ENCODE data around the gene TSSK6.

DNA sequence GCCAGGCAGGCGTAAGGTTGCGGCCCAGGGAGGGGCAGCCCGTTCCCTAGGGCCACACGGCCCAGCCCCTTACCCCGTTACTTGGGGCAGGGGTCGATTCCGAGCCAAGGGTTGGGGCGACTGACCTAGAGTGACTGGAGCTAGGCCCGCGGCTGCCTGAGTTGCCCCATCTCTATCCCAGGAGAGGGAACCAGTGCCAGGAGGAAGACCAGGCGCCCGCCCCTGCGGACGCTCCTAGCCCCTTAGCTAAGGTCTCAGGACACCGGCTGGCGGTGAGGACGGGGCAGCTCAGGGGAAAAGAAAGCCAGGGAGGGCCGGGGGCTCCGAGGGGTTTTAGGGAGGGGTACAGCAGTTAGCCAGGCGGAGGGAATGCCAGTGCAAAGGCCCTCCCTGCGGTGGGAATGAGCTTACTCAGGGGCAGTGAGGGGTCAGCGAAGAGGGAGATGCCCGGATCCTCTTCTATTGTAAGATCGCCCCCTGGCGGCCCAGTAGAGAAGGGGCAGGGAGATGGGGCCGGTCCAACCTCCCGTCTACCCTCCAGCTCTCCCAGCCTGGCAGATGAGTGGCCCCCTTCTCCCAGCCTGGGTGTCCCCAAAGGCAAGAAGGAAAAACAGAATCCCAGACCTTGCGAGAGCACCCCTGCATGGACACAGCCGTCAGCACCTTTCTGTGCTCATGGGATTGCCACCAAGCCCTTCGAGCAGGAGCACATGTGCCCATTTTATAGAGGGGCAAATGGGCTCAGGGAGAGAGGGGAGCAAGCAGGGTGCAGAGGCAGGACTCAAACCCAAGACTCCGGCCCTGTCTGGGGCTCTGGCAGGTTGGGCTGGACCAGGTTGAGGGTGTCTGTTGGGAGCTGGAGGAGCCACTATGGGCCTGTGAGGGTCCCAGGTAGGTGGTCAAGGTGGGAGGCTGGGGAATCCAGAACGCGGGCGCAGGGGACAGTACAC lies 39.0 kb upstream of the TSSK6 start:
- TF ChIP-seq, protein P1, sequence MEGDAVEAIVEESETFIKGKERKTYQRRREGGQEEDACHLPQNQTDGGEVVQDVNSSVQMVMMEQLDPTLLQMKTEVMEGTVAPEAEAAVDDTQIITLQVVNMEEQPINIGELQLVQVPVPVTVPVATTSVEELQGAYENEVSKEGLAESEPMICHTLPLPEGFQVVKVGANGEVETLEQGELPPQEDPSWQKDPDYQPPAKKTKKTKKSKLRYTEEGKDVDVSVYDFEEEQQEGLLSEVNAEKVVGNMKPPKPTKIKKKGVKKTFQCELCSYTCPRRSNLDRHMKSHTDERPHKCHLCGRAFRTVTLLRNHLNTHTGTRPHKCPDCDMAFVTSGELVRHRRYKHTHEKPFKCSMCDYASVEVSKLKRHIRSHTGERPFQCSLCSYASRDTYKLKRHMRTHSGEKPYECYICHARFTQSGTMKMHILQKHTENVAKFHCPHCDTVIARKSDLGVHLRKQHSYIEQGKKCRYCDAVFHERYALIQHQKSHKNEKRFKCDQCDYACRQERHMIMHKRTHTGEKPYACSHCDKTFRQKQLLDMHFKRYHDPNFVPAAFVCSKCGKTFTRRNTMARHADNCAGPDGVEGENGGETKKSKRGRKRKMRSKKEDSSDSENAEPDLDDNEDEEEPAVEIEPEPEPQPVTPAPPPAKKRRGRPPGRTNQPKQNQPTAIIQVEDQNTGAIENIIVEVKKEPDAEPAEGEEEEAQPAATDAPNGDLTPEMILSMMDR (conservative IDR thresholded peaks at IDR 0.05; ENCODE audit: low read depth in 2 of 2), result peak; percentile 71 to 85
- TF ChIP-seq EZH2 (IDR thresholded peaks at IDR 0.05; ENCODE audit: low read depth, unreplicated experiment), result no peak
- no peak for TF ChIP-seq EZH2phosphoT487 (IDR thresholded peaks at IDR 0.05; ENCODE audit: unreplicated experiment)
- TF ChIP-seq POLR2AphosphoS5 (IDR thresholded peaks at IDR 0.05; ENCODE audit: low read depth), result no peak
- TF ChIP-seq JUNB (IDR thresholded peaks at IDR 0.05; ENCODE audit: unreplicated experiment), result no peak
- TF ChIP-seq ZNF114 (CRISPR knock-in tag; IDR thresholded peaks at IDR 0.05), result no peak
- TF ChIP-seq, protein P2, sequence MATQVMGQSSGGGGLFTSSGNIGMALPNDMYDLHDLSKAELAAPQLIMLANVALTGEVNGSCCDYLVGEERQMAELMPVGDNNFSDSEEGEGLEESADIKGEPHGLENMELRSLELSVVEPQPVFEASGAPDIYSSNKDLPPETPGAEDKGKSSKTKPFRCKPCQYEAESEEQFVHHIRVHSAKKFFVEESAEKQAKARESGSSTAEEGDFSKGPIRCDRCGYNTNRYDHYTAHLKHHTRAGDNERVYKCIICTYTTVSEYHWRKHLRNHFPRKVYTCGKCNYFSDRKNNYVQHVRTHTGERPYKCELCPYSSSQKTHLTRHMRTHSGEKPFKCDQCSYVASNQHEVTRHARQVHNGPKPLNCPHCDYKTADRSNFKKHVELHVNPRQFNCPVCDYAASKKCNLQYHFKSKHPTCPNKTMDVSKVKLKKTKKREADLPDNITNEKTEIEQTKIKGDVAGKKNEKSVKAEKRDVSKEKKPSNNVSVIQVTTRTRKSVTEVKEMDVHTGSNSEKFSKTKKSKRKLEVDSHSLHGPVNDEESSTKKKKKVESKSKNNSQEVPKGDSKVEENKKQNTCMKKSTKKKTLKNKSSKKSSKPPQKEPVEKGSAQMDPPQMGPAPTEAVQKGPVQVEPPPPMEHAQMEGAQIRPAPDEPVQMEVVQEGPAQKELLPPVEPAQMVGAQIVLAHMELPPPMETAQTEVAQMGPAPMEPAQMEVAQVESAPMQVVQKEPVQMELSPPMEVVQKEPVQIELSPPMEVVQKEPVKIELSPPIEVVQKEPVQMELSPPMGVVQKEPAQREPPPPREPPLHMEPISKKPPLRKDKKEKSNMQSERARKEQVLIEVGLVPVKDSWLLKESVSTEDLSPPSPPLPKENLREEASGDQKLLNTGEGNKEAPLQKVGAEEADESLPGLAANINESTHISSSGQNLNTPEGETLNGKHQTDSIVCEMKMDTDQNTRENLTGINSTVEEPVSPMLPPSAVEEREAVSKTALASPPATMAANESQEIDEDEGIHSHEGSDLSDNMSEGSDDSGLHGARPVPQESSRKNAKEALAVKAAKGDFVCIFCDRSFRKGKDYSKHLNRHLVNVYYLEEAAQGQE (IDR thresholded peaks at IDR 0.05; ENCODE audit: unreplicated experiment), result no peak
- no peak for TF ChIP-seq NANOG (IDR thresholded peaks at IDR 0.05; ENCODE audit: borderline replicate concordance)
- TF ChIP-seq, protein P3, sequence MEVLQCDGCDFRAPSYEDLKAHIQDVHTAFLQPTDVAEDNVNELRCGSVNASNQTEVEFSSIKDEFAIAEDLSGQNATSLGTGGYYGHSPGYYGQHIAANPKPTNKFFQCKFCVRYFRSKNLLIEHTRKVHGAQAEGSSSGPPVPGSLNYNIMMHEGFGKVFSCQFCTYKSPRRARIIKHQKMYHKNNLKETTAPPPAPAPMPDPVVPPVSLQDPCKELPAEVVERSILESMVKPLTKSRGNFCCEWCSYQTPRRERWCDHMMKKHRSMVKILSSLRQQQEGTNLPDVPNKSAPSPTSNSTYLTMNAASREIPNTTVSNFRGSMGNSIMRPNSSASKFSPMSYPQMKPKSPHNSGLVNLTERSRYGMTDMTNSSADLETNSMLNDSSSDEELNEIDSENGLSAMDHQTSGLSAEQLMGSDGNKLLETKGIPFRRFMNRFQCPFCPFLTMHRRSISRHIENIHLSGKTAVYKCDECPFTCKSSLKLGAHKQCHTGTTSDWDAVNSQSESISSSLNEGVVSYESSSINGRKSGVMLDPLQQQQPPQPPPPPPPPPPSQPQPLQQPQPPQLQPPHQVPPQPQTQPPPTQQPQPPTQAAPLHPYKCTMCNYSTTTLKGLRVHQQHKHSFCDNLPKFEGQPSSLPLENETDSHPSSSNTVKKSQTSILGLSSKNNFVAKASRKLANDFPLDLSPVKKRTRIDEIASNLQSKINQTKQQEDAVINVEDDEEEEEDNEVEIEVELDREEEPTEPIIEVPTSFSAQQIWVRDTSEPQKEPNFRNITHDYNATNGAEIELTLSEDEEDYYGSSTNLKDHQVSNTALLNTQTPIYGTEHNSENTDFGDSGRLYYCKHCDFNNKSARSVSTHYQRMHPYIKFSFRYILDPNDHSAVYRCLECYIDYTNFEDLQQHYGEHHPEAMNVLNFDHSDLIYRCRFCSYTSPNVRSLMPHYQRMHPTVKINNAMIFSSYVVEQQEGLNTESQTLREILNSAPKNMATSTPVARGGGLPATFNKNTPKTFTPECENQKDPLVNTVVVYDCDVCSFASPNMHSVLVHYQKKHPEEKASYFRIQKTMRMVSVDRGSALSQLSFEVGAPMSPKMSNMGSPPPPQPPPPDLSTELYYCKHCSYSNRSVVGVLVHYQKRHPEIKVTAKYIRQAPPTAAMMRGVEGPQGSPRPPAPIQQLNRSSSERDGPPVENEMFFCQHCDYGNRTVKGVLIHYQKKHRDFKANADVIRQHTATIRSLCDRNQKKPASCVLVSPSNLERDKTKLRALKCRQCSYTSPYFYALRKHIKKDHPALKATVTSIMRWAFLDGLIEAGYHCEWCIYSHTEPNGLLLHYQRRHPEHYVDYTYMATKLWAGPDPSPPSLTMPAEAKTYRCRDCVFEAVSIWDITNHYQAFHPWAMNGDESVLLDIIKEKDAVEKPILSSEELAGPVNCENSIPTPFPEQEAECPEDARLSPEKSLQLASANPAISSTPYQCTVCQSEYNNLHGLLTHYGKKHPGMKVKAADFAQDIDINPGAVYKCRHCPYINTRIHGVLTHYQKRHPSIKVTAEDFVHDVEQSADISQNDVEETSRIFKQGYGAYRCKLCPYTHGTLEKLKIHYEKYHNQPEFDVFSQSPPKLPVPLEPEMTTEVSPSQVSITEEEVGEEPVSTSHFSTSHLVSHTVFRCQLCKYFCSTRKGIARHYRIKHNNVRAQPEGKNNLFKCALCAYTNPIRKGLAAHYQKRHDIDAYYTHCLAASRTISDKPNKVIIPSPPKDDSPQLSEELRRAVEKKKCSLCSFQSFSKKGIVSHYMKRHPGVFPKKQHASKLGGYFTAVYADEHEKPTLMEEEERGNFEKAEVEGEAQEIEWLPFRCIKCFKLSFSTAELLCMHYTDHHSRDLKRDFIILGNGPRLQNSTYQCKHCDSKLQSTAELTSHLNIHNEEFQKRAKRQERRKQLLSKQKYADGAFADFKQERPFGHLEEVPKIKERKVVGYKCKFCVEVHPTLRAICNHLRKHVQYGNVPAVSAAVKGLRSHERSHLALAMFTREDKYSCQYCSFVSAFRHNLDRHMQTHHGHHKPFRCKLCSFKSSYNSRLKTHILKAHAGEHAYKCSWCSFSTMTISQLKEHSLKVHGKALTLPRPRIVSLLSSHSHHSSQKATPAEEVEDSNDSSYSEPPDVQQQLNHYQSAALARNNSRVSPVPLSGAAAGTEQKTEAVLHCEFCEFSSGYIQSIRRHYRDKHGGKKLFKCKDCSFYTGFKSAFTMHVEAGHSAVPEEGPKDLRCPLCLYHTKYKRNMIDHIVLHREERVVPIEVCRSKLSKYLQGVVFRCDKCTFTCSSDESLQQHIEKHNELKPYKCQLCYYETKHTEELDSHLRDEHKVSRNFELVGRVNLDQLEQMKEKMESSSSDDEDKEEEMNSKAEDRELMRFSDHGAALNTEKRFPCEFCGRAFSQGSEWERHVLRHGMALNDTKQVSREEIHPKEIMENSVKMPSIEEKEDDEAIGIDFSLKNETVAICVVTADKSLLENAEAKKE (CRISPR knock-in tag; IDR thresholded peaks at IDR 0.05), result no peak
- TF ChIP-seq, protein P4, sequence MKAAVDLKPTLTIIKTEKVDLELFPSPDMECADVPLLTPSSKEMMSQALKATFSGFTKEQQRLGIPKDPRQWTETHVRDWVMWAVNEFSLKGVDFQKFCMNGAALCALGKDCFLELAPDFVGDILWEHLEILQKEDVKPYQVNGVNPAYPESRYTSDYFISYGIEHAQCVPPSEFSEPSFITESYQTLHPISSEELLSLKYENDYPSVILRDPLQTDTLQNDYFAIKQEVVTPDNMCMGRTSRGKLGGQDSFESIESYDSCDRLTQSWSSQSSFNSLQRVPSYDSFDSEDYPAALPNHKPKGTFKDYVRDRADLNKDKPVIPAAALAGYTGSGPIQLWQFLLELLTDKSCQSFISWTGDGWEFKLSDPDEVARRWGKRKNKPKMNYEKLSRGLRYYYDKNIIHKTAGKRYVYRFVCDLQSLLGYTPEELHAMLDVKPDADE (IDR thresholded peaks at IDR 0.05), result no peak
- no peak for TF ChIP-seq CREB1 (CRISPR knock-in tag; IDR thresholded peaks at IDR 0.05; ENCODE audit: low read depth)
- no peak for TF ChIP-seq ZNF331 (CRISPR knock-in tag; IDR thresholded peaks at IDR 0.05; ENCODE audit: low read depth)
- TF ChIP-seq STAT1 (IDR thresholded peaks at IDR 0.05; ENCODE audit: unreplicated experiment), result no peak

All from GM23338 (cell line).